NB4 (cell line): Measurements from ENCODE around the gene TRAPPC3.

Source experiments
- CTCF ChIP-seq: IDR thresholded peaks from one replicate; pipeline ENCODE4 v1.5.1; 2012; ENCODE audit warnings: low read depth, low read length
- POLR2A ChIP-seq: IDR thresholded peaks from 2 replicates; pipeline ENCODE4 v1.6.1; 2011; ENCODE audit warnings: mild to moderate bottlenecking; ENCODE audit not compliant: insufficient read length; ENCODE audit errors: extremely low read depth
- TF ChIP-seq, protein P1 (sequence below): IDR thresholded peaks from 2 replicates; pipeline ENCODE4 v1.6.1; 2011; ENCODE audit warnings: low read depth, low read length

GRCh38 chr1:36139521-36139920, 9.8 kb downstream of the TRAPPC3 start:
- TF ChIP-seq CTCF (no peak), POLR2A (no peak)
- TF ChIP-seq, protein P1, sequence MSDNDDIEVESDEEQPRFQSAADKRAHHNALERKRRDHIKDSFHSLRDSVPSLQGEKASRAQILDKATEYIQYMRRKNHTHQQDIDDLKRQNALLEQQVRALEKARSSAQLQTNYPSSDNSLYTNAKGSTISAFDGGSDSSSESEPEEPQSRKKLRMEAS = no peak
